Panc1 (cell line): Measurements from ENCODE around the gene NOP53. TPM values are rescaled to one million over a fixed set of nuclear protein-coding genes. Genes with fewer than 3 reads are reported as not detected.

Source experiments
- ATAC-seq: fragments of 200-7000 bp; cut with Tn5 transposase; 2 replicates; pipeline ENCODE4 v1.9.1; 2020; ENCODE audit warnings: mild to moderate bottlenecking, moderate library complexity
- BruUV-seq: library from RNA; stranded (reverse); fragments of 400-500 nt; replicated peaks from 2 replicates; lab custom pipeline; 2021; lab: Mats Ljungman, UMichigan
- CTCF ChIA-PET: fragments of 300-600 bp; sonication (Branson Sonifier 250); formaldehyde crosslinking; loops from one replicate; lab custom pipeline; 2022; ENCODE audit warnings: antibody characterized with exemption; lab: Charles Lee
- POLR2A ChIA-PET: fragments of 300-600 bp; sonication (Branson Sonifier 250); formaldehyde crosslinking; loops from one replicate; lab custom pipeline; 2022; ENCODE audit warnings: antibody characterized with exemption; lab: Charles Lee
- DNase-seq: peaks from one replicate; pipeline ENCODE4 v3.0.0-alpha.2; 2010; ENCODE audit warnings: low read depth, low spot score
- H3K27ac ChIP-seq: 2 replicates; pipeline ENCODE4 v1.5.1; 2011; ENCODE audit warnings: mild to moderate bottlenecking, low read length, inconsistent platforms
- H3K27me3 ChIP-seq: fragments of 200-500 bp; sonication (Bioruptor generic); 2 replicates; pipeline ENCODE4 v1.6.0; 2014; ENCODE audit warnings: low read length, inconsistent platforms; ENCODE audit not compliant: control insufficient read depth, insufficient read depth
- H3K36me3 ChIP-seq: fragments of 200-500 bp; sonication (Bioruptor generic); 2 replicates; pipeline ENCODE4 v1.5.1; 2014; ENCODE audit warnings: inconsistent platforms, mild to moderate bottlenecking, low read length, moderate library complexity; ENCODE audit not compliant: control insufficient read depth, insufficient read depth
- H3K4me1 ChIP-seq: 2 replicates; pipeline ENCODE4 v1.5.1; 2011; ENCODE audit warnings: inconsistent platforms, mild to moderate bottlenecking, low read length, moderate library complexity; ENCODE audit not compliant: control insufficient read depth, insufficient read depth
- H3K4me3 ChIP-seq, 2 experiments: 2 replicates each; pipeline ENCODE4 v1.5.1; 2011 to 2012; ENCODE audit warnings: low read depth in 2 of 2, low read length in 2 of 2, mild to moderate bottlenecking in 2 of 2, inconsistent platforms in 1 of 2, moderate library complexity in 1 of 2
- H3K9me3 ChIP-seq: fragments of 200-500 bp; sonication (Bioruptor generic); 2 replicates; pipeline ENCODE4 v1.5.1; 2014; ENCODE audit warnings: low read depth, mild to moderate bottlenecking, inconsistent platforms, low read length, moderate library complexity; ENCODE audit not compliant: control insufficient read depth, insufficient read depth
- CTCF ChIP-seq: fragments of 450-650 bp; IDR thresholded peaks from 2 replicates; pipeline ENCODE4 v1.5.1; 2017; ENCODE audit warnings: mild to moderate bottlenecking
- POLR2AphosphoS5 ChIP-seq: IDR thresholded peaks from 2 replicates; pipeline ENCODE4 v1.6.1; 2012; ENCODE audit warnings: mild to moderate bottlenecking, low read depth, low read length, moderate library complexity
- REST ChIP-seq, 2 experiments: IDR thresholded peaks; 2 replicates each; pipeline ENCODE4 v1.6.1; 2011 to 2012; ENCODE audit warnings: low read depth in 2 of 2, control low read depth in 1 of 2, low read length in 1 of 2, mild to moderate bottlenecking in 1 of 2, moderate library complexity in 1 of 2; ENCODE audit not compliant: insufficient read depth in 1 of 2
- SIN3A ChIP-seq: IDR thresholded peaks from 2 replicates; pipeline ENCODE4 v1.6.1; 2012; ENCODE audit warnings: low read depth, mild to moderate bottlenecking, low read length, moderate library complexity, borderline replicate concordance; ENCODE audit not compliant: insufficient read depth
- TCF7L2 ChIP-seq: IDR thresholded peaks from 2 replicates; pipeline ENCODE4 v1.6.1; 2011; ENCODE audit warnings: mild to moderate bottlenecking, low read depth, low read length, inconsistent platforms
- in situ Hi-C: cut with HindIII; loops from 2 replicates; pipeline ENCODE4 v1.10.0; 2016; ENCODE audit warnings: low sequenced_read_pairs, low pct_unique_long_range_greater_than_20kb
- intact Hi-C: fragments of 100-400 bp; cut with micrococcal nuclease; formaldehyde crosslinking; loops from one replicate; pipeline ENCODE4 v1.10.0; 2022; ENCODE audit not compliant: unreplicated experiment
- total RNA-seq: library from RNA; stranded (reverse); gene quantifications from one replicate; pipeline ENCODE4 v1.2.1, GENCODE V29; 2021; ENCODE audit not compliant: unreplicated experiment

NOP53 gene
- total RNA-seq, 1 experiment from 2014 or later, result 64.3 TPM

- in situ Hi-C loops, result no loop called here
- CTCF ChIA-PET, result no interaction called here
- no peaks in the 10 kb centered on the region for H3K9me3 ChIP-seq
These were observed 16.2 kb downstream of the NOP53 start for GRCh38 chr19:47761566-47761965.

GRCh38 chr19:47762151-47762550, 16.8 kb downstream of the NOP53 start:
- H3K36me3 ChIP-seq, result no peaks in the 10 kb centered on the region
- no peak overlapping the region for H3K4me3 ChIP-seq
- intact Hi-C loops (no loop called here), in situ Hi-C loops (no loop called here)
- no peak overlapping the region for H3K27ac ChIP-seq
- no peak for TF ChIP-seq TCF7L2
- TF ChIP-seq SIN3A, result no peak
- TF ChIP-seq CTCF, result no peak
- TF ChIP-seq REST (IDR thresholded peaks at IDR 0.05; ENCODE audit: insufficient read depth in 1 of 2, low read depth in 2 of 2, low read length in 1 of 2), result no peak
- TF ChIP-seq POLR2AphosphoS5, result no peak
- no peaks in the 10 kb centered on the region for H3K27me3 ChIP-seq
- no peak for ATAC-seq
- no peak for DNase-seq
- ChIA-PET POLR2A (no interaction called here), CTCF (no interaction called here)
- BruUV-seq, result no TSS peak
- H3K4me1 ChIP-seq, result no peaks in the 10 kb centered on the region
- no peaks in the 10 kb centered on the region for H3K9me3 ChIP-seq

More at GRCh38 chr19:47761566-47761965, 16.2 kb downstream of the NOP53 start:
- no peak overlapping the region for H3K27ac ChIP-seq
- DNase-seq, result no peak
- no peaks in the 10 kb centered on the region for H3K36me3 ChIP-seq
- H3K27me3 ChIP-seq, result no peaks in the 10 kb centered on the region
- POLR2A ChIA-PET, result no interaction called here
- H3K4me3 ChIP-seq, result no peak overlapping the region
- ATAC-seq, result no peak
- no TSS peak for BruUV-seq
- H3K4me1 ChIP-seq, result no peaks in the 10 kb centered on the region
- TF ChIP-seq CTCF (no peak), SIN3A (no peak), TCF7L2 (no peak), REST (IDR thresholded peaks at IDR 0.05; ENCODE audit: insufficient read depth in 1 of 2, low read depth in 2 of 2, low read length in 1 of 2) (no peak), POLR2AphosphoS5 (no peak)
- intact Hi-C loops, result no loop called here
